Measurements from ENCODE around the gene GOPC.

GRCh38 chr6:117601811-117602150 lies 530 bp downstream of the GOPC start:
- TF ChIP-seq CTCF (IDR thresholded peaks at IDR 0.05) (no peak), POLR2A (IDR thresholded peaks at IDR 0.05) (no peak), POLR2AphosphoS5 (IDR thresholded peaks at IDR 0.05) (no peak)

Data from breast epithelium (tissue), 3 donors.